NCI-H1092 (cell line): ENCODE measurements around the gene SNX24.
"Not testable (repeated sequence)": the region's sequence is repeated elsewhere in the genome, so short reads cannot be mapped to it uniquely, and the experiment has no call there.

ENCODE experiments used
- DNase-seq: peaks from one replicate; lab custom pipeline; 2025; lab: John Stamatoyannopoulos, UW

The SNX24 gene

GRCh38 chr5:122871661-122872060 lies 26.2 kb downstream of the SNX24 start:
- no peak for DNase-seq

- DNase-seq = no peak
These were observed 28.9 kb downstream of the SNX24 start for GRCh38 chr5:122874179-122874875.

GRCh38 chr5:122877518-122877917 lies 32.1 kb downstream of the SNX24 start:
- DNase-seq = no peak

- no peak for DNase-seq
These were observed 33.7 kb downstream of the SNX24 start for GRCh38 chr5:122879076-122879475.

GRCh38 chr5:122880170-122880689 lies 34.8 kb downstream of the SNX24 start:
- DNase-seq = no peak

GRCh38 chr5:122880749-122881148 lies 35.3 kb downstream of the SNX24 start:
- no peak for DNase-seq

- no peak for DNase-seq
These were observed 37.4 kb downstream of the SNX24 start for GRCh38 chr5:122882831-122883230.

GRCh38 chr5:122885045-122885517 lies 39.7 kb downstream of the SNX24 start:
- DNase-seq = no peak

- DNase-seq = no peak
These were observed 40.5 kb downstream of the SNX24 start for GRCh38 chr5:122885891-122886290.

GRCh38 chr5:122895141-122895540 lies 49.7 kb downstream of the SNX24 start:
- DNase-seq = no peak

GRCh38 chr5:122896598-122897282 lies 51.3 kb downstream of the SNX24 start:
- no peak for DNase-seq

- no peak for DNase-seq
These were observed 51.8 kb downstream of the SNX24 start for GRCh38 chr5:122897283-122897602.

- no peak for DNase-seq
These were observed 55.9 kb downstream of the SNX24 start for GRCh38 chr5:122901346-122901745.

GRCh38 chr5:122902263-122902662 lies 56.9 kb downstream of the SNX24 start:
- DNase-seq = no peak

GRCh38 chr5:122906768-122907167 lies 61.4 kb downstream of the SNX24 start:
- DNase-seq = no peak

GRCh38 chr5:122907276-122907675 lies 61.9 kb downstream of the SNX24 start:
- no peak for DNase-seq

GRCh38 chr5:122908108-122908507 lies 62.7 kb downstream of the SNX24 start:
- no peak for DNase-seq

- no peak for DNase-seq
These were observed 63.2 kb downstream of the SNX24 start for GRCh38 chr5:122908662-122909061.

- DNase-seq = no peak
These were observed 64.2 kb downstream of the SNX24 start for GRCh38 chr5:122909470-122910100.

- DNase-seq = not testable (repeated sequence)
These were observed 68.0 kb downstream of the SNX24 start for GRCh38 chr5:122913436-122913835.

- DNase-seq = no peak
These were observed 70.5 kb downstream of the SNX24 start for GRCh38 chr5:122915717-122916461.

- no peak for DNase-seq
These were observed 71.1 kb downstream of the SNX24 start for GRCh38 chr5:122916490-122916889.
